Activated T-helper 2 cell treated with anti-CD3 and anti-CD28 coated beads, Interferon-gamma antibody, Interleukin-2, Interleukin-4, amounts not matched to agents 10 μg/mL and 5 μg/mL and 100 μg/mL, durations not matched to agents 14 hours and 24 hours and 36 hours (primary cell): ENCODE results near the gene ZNF33B. TPM values are rescaled to one million over a fixed set of nuclear protein-coding genes. Genes with fewer than 3 reads are reported as not detected.

Experiments used
- DNase-seq: peaks from one replicate; pipeline ENCODE4 v3.0.0; 2021; ENCODE audit warnings: low spot score
- H3K27ac Mint-ChIP-seq: one replicate; pipeline ENCODE4 v1.8.0; 2021; ENCODE audit warnings: mixed read lengths
- H3K27me3 Mint-ChIP-seq: one replicate; pipeline ENCODE4 v1.8.0; 2021; ENCODE audit warnings: low read depth, mixed read lengths
- H3K36me3 Mint-ChIP-seq: one replicate; pipeline ENCODE4 v1.8.0; 2021; ENCODE audit warnings: low read depth, mixed read lengths
- H3K4me1 Mint-ChIP-seq: one replicate; pipeline ENCODE4 v1.8.0; 2021; ENCODE audit warnings: low read depth, mixed read lengths
- H3K4me3 Mint-ChIP-seq: one replicate; pipeline ENCODE4 v1.8.0; 2021; ENCODE audit warnings: low read depth, mild to moderate bottlenecking, moderate library complexity, mixed read lengths
- H3K9me3 Mint-ChIP-seq: one replicate; pipeline ENCODE4 v1.8.0; 2021; ENCODE audit warnings: mixed read lengths
- intact Hi-C: fragments of 100-400 bp; cut with micrococcal nuclease; formaldehyde crosslinking; loops from one replicate; pipeline ENCODE4 v1.15.1; 2023
- total RNA-seq: library from RNA; stranded (reverse); gene quantifications from 2 replicates; pipeline ENCODE4 v1.2.3, GENCODE V29; 2022

Gene ZNF33B
- total RNA-seq, 1 donor from 2014 or later: 6.3 TPM

DNA sequence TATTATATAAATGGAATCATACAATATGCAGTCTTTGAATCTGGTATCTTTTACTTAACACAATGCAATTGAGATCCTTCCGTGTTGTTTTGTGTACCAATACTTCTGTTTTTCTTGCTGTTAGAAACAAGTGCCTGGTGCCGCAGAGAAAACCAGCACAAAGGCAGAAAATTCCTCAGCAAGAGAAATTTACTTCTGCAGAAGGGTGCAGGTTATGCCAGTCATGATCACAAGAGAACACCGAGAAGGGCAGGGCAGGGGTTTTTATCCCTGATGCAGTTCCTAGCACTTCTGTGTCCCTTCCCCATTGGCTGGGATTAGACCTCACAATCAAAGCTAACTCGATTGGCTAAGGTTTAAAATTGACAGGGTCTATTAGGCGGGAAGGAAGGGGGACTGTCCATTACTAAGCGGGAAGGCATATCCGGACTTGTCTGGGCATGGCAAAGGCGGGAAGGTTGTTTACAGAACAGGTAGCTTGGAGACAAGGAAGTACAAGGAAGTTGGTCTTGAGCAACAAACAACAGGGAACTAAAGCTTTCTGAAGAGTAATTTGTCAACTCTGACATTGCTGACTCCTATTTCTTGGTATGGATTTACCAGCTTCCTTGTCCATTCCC lies 2.4 kb upstream of the ZNF33B start:
- H3K27me3 Mint-ChIP-seq: no peaks in the 10 kb centered on the region
- intact Hi-C loops: no loop called here
- no peaks in the 10 kb centered on the region for H3K9me3 Mint-ChIP-seq
- no peak for DNase-seq
- H3K4me1 Mint-ChIP-seq: peaks cover 17% of the 10 kb centered on the region
- H3K4me3 Mint-ChIP-seq: no peak overlapping the region
- no peak overlapping the region for H3K27ac Mint-ChIP-seq
- peaks cover 10% of the 10 kb centered on the region for H3K36me3 Mint-ChIP-seq

GRCh38 chr10:42638821-42639270 lies 476 bp upstream of the ZNF33B start:
- peak overlapping the region; percentile 96 for H3K4me3 Mint-ChIP-seq
- DNase-seq: no peak
- intact Hi-C loops: loop anchor here (1.0 to 5.0 kb wide), 4 partner anchors 87 to 770 kb away; partner anchors contain the start of genes BMS1, CSGALNACT2 and HNRNPF

GRCh38 chr10:42637648-42638054 lies 719 bp downstream of the ZNF33B start:
- peaks cover 28% of the 10 kb centered on the region for H3K4me1 Mint-ChIP-seq
- intact Hi-C loops: loop anchor here (1.0 to 5.0 kb wide), 4 partner anchors 85 to 772 kb away; partner anchors contain the start of genes BMS1, CSGALNACT2 and HNRNPF
- no peaks in the 10 kb centered on the region for H3K27me3 Mint-ChIP-seq
- H3K36me3 Mint-ChIP-seq: peaks cover 29% of the 10 kb centered on the region
- H3K9me3 Mint-ChIP-seq: no peaks in the 10 kb centered on the region
- DNase-seq: no peak
- peak overlapping the region; percentile 96 for H3K4me3 Mint-ChIP-seq
- H3K27ac Mint-ChIP-seq: peak overlapping the region; percentile 98

More at GRCh38 chr10:42638821-42639270, 476 bp upstream of the ZNF33B start:
- Mint-ChIP-seq H3K9me3 (no peaks in the 10 kb centered on the region), H3K27me3 (no peaks in the 10 kb centered on the region), H3K4me1 (peaks cover 24% of the 10 kb centered on the region), H3K27ac (peak overlapping the region; percentile 98), H3K36me3 (peaks cover 22% of the 10 kb centered on the region)

- no peaks in the 10 kb centered on the region for H3K9me3 Mint-ChIP-seq
Measured at GRCh38 chr10:42637142-42637541, 1.2 kb downstream of the ZNF33B start.

GRCh38 chr10:42635098-42635497 lies 3.3 kb downstream of the ZNF33B start:
- no peaks in the 10 kb centered on the region for H3K27me3 Mint-ChIP-seq
- H3K4me3 Mint-ChIP-seq: no peak overlapping the region
- peaks cover 42% of the 10 kb centered on the region for H3K4me1 Mint-ChIP-seq
- H3K27ac Mint-ChIP-seq: no peak overlapping the region
- intact Hi-C loops: loop anchor here (5.0 kb wide), 1 partner anchor 502 kb away; the partner anchor contains the start of gene CSGALNACT2
- H3K9me3 Mint-ChIP-seq: no peaks in the 10 kb centered on the region
- H3K36me3 Mint-ChIP-seq: peaks cover 51% of the 10 kb centered on the region
- DNase-seq: no peak

More at GRCh38 chr10:42637142-42637541, 1.2 kb downstream of the ZNF33B start:
- no peak for DNase-seq
- peaks cover 34% of the 10 kb centered on the region for H3K36me3 Mint-ChIP-seq
- H3K27ac Mint-ChIP-seq: peak overlapping the region; percentile 5
- H3K4me3 Mint-ChIP-seq: peak overlapping the region; percentile 96
- no peaks in the 10 kb centered on the region for H3K27me3 Mint-ChIP-seq
- intact Hi-C loops: loop anchor here (5.0 kb wide), 1 partner anchor 500 kb away; the partner anchor contains the start of gene CSGALNACT2
- H3K4me1 Mint-ChIP-seq: peaks cover 30% of the 10 kb centered on the region

DNA sequence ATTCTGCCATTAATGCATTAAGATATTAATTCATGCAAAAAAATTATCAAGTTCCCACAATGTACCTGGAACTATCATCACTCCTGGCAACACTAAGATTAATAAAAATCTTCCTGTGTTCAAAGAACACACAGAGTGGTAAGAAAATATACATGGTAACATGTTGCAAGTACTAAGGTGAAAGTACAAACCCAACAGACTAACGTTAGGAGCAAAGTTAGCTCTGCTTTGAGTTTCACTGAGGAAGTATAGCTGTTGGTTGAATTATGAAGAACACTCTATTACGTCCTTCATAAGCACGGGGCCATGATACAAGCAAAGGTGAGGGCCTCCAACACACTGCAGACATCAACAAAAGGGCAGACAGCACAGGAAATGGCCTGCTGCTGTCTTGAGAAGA lies 5.8 kb downstream of the ZNF33B start:
- peaks cover 73% of the 10 kb centered on the region for H3K36me3 Mint-ChIP-seq
- no peaks in the 10 kb centered on the region for H3K9me3 Mint-ChIP-seq
- H3K27ac Mint-ChIP-seq: no peak overlapping the region
- DNase-seq: no peak
- H3K27me3 Mint-ChIP-seq: no peaks in the 10 kb centered on the region
- no peak overlapping the region for H3K4me3 Mint-ChIP-seq
- intact Hi-C loops: no loop called here
- H3K4me1 Mint-ChIP-seq: peaks cover 42% of the 10 kb centered on the region

DNA sequence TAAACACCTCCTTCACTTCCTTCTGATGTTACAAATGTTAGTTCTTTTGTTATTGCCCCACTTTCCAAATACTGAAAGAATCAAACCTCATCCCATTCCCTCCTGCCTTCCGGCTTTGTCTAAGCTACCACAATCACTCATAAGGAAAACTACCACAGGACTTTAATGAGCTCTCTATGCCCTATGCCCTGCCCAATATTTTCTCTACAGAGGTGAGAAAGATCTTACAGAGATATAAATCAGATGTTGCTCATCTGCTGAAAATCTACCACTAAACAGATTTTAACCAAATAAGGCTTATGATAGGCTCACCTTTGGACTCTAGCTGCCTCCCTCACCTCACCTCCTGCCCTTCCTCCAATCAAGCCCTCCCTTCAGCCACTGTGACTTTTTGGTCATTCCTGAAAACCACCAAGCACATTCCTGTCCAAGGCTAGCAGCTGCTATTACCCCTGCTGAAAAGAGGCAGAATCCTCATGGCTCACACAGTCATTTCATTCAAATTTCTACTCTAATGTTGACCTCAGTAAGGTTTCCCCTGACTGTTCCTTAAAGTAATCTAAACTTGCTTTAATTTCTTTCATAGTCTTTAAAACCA lies 7.7 kb downstream of the ZNF33B start:
- peaks cover 30% of the 10 kb centered on the region for H3K4me1 Mint-ChIP-seq
- H3K36me3 Mint-ChIP-seq: peaks cover 77% of the 10 kb centered on the region
- DNase-seq: no peak
- intact Hi-C loops: no loop called here
- H3K9me3 Mint-ChIP-seq: peaks cover 5% of the 10 kb centered on the region
- no peaks in the 10 kb centered on the region for H3K27me3 Mint-ChIP-seq
- no peak overlapping the region for H3K4me3 Mint-ChIP-seq
- H3K27ac Mint-ChIP-seq: peak overlapping the region; percentile 53

GRCh38 chr10:42623929-42624328 lies 14.4 kb downstream of the ZNF33B start:
- Mint-ChIP-seq H3K4me1 (peaks cover 4% of the 10 kb centered on the region), H3K36me3 (peaks cover 89% of the 10 kb centered on the region), H3K9me3 (peaks cover 22% of the 10 kb centered on the region), H3K27me3 (no peaks in the 10 kb centered on the region), H3K4me3 (no peak overlapping the region), H3K27ac (no peak overlapping the region)
- intact Hi-C loops: no loop called here
- DNase-seq: no peak

DNA sequence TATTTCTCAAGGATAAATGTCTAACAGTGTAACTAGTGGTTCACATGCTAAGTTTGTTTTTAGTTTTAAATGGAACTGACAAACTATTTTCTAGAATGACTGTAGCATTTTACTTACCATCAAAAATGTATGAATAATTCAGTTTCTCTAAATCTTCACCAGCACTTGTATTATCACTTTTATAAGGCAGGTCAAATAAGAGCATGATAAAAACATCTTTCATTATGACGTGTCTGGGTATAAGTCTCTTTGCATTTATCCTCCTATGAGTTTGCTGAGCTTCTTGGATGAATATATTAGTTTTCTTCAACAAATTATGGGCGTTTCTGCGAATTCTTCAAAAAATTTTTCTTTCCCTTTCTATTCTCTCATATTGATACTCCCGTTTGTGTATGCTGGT lies 19.9 kb downstream of the ZNF33B start:
- Mint-ChIP-seq H3K4me1 (peaks cover 5% of the 10 kb centered on the region), H3K4me3 (no peak overlapping the region), H3K27me3 (no peaks in the 10 kb centered on the region), H3K9me3 (peaks cover 14% of the 10 kb centered on the region), H3K36me3 (peaks cover 76% of the 10 kb centered on the region), H3K27ac (no peak overlapping the region)
- DNase-seq: no peak
- intact Hi-C loops: no loop called here

- Mint-ChIP-seq H3K9me3 (peaks cover 12% of the 10 kb centered on the region), H3K27ac (no peak overlapping the region), H3K4me1 (peaks cover 5% of the 10 kb centered on the region), H3K4me3 (no peak overlapping the region), H3K27me3 (no peaks in the 10 kb centered on the region), H3K36me3 (peaks cover 66% of the 10 kb centered on the region)
- intact Hi-C loops: no loop called here
- no peak for DNase-seq
Measured at GRCh38 chr10:42615419-42615818, 23.0 kb downstream of the ZNF33B start.

GRCh38 chr10:42609872-42610271 lies 28.5 kb downstream of the ZNF33B start:
- Mint-ChIP-seq H3K9me3 (peaks cover 33% of the 10 kb centered on the region), H3K36me3 (peaks cover 77% of the 10 kb centered on the region), H3K4me1 (no peaks in the 10 kb centered on the region), H3K4me3 (no peak overlapping the region), H3K27ac (no peak overlapping the region), H3K27me3 (no peaks in the 10 kb centered on the region)
- no peak for DNase-seq
- intact Hi-C loops: no loop called here

- Mint-ChIP-seq H3K27ac (no peak overlapping the region), H3K4me3 (no peak overlapping the region), H3K9me3 (peaks cover 75% of the 10 kb centered on the region), H3K4me1 (no peaks in the 10 kb centered on the region), H3K27me3 (no peaks in the 10 kb centered on the region), H3K36me3 (peaks cover 62% of the 10 kb centered on the region)
- intact Hi-C loops: no loop called here
- DNase-seq: no peak
Measured at GRCh38 chr10:42598249-42598873, 40.0 kb downstream of the ZNF33B start.

DNA sequence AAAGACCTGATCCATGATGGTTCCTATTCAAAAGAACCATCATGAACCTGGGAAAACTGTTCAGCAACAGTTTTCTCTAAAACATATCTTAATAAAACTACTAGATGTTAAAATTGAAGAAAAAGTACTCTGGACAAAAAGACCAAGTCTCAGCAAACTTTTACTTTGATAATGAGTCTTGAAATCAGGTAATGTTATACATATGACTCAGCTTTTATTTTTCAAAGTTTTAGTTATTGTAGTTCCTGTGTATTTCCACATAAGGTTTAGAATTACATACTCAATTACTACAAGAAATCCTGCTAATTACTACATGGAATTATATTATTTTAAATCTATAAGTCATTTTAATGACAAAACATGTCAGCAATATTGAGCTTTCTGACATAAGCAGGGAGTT lies 42.2 kb downstream of the ZNF33B start:
- no peak for DNase-seq

More for the DNA sequence above, 42.2 kb downstream of the ZNF33B start:
- H3K27ac Mint-ChIP-seq: no peak overlapping the region
- no peaks in the 10 kb centered on the region for H3K4me1 Mint-ChIP-seq
- peaks cover 68% of the 10 kb centered on the region for H3K36me3 Mint-ChIP-seq
- peaks cover 83% of the 10 kb centered on the region for H3K9me3 Mint-ChIP-seq
- no peaks in the 10 kb centered on the region for H3K27me3 Mint-ChIP-seq
- intact Hi-C loops: no loop called here
- no peak overlapping the region for H3K4me3 Mint-ChIP-seq
